Uterus (tissue), 4 donors: ENCODE data around the gene LRIT1. TPM values are rescaled to one million over a fixed set of nuclear protein-coding genes. Genes with fewer than 3 reads are reported as not detected.

Experiments
- DNase-seq, 2 donors: peaks; one replicate each; pipeline ENCODE4 v3.0.0-alpha.2; 2019 to 2020
- H3K27ac ChIP-seq, 2 donors: fragments of 200-600 bp; sonication (generic); 1 replicate in 1 of 2; 2 replicates in 1 of 2; pipeline ENCODE4 v1.5.1; 2016 to 2018
- H3K27me3 ChIP-seq, 2 donors: fragments of 200-600 bp; sonication (generic); one replicate each; pipeline ENCODE4 v1.5.1; 2018 to 2019; ENCODE audit warnings: control low read depth in 1 of 2
- H3K36me3 ChIP-seq, 2 donors: fragments of 200-600 bp; sonication (generic); one replicate each; pipeline ENCODE4 v1.5.1; 2019; ENCODE audit warnings: control low read depth in 1 of 2
- H3K4me1 ChIP-seq, 2 donors: fragments of 200-600 bp; sonication (generic); one replicate each; pipeline ENCODE4 v1.5.1; 2018 to 2019; ENCODE audit warnings: control low read depth in 1 of 2
- H3K4me3 ChIP-seq, 2 donors: fragments of 200-600 bp; sonication (generic); 1 replicate in 1 of 2; 2 replicates in 1 of 2; pipeline ENCODE4 v1.5.1; 2018 to 2019; ENCODE audit warnings: mild to moderate bottlenecking in 1 of 2
- H3K9me3 ChIP-seq, 2 donors: fragments of 200-600 bp; sonication (generic); one replicate each; pipeline ENCODE4 v1.5.1; 2019; ENCODE audit warnings: control low read depth in 1 of 2
- CTCF ChIP-seq, 4 experiments: fragments of 200-600 bp in 2 of 4; fragments of 450-650 bp in 2 of 4; sonication (generic) in 2 of 4; IDR thresholded peaks; one replicate each; pipeline ENCODE4 v1.5.1; 2016 to 2019; ENCODE audit warnings: antibody characterized with exemption in 4 of 4, mild to moderate bottlenecking in 2 of 4, moderate library complexity in 1 of 4
- POLR2A ChIP-seq, 2 donors: fragments of 450-650 bp; IDR thresholded peaks; one replicate each; pipeline ENCODE4 v1.6.1; 2016; ENCODE audit warnings: antibody characterized with exemption in 2 of 2, mild to moderate bottlenecking in 1 of 2, moderate library complexity in 1 of 2
- intact Hi-C: fragments of 100-400 bp; cut with DNase I; formaldehyde crosslinking; loops from one replicate; pipeline ENCODE4 v1.15.1; 2023; ENCODE audit warnings: low total_unique reads
- total RNA-seq, 4 donors: library from RNA; depleted of rRNA in 3 of 4; stranded (reverse); fragments of >200 nt in 3 of 4; gene quantifications; one replicate each; pipeline versions ENCODE4 v1.1.0 to v1.2.4, GENCODE V29; 2014 to 2023
- donor health status: DM: yes; HTN: yes; CAD: no.

LRIT1 gene
- total RNA-seq, 4 donors from 2014 or later, result not detected

- Histone ChIP-seq H3K27ac (no peak within 1 kb of the TSS), H3K27me3 (no peaks in the 10 kb centered on the region), H3K4me1 (no peaks in the 10 kb centered on the region), H3K36me3 (no peaks in the 10 kb centered on the region), H3K9me3 (no peaks in the 10 kb centered on the region), H3K4me3 (no peak within 1 kb of the TSS)
- intact Hi-C loops, result no loop called here
- TF ChIP-seq CTCF (IDR thresholded peaks at IDR 0.05), result no peak
- TF ChIP-seq POLR2A (IDR thresholded peaks at IDR 0.05), result no peak
- no peak for DNase-seq
These were observed 15.7 kb downstream of the LRIT1 start, which contains the start of gene LRIT2 for GRCh38 chr10:84225427-84226173. LRIT2 (minus strand) TSS chr10:84225544; CDS start chr10:84225520, 24 bp downstream.

- no peaks in the 10 kb centered on the region for H3K4me1 ChIP-seq
- no peak for DNase-seq
- no peak overlapping the region for H3K27ac ChIP-seq
- TF ChIP-seq POLR2A (IDR thresholded peaks at IDR 0.05) (no peak), CTCF (IDR thresholded peaks at IDR 0.05) (no peak)
- intact Hi-C loops, result no loop called here
- H3K9me3 ChIP-seq, result no peaks in the 10 kb centered on the region
- no peaks in the 10 kb centered on the region for H3K36me3 ChIP-seq
- H3K27me3 ChIP-seq, result no peaks in the 10 kb centered on the region
- no peak overlapping the region for H3K4me3 ChIP-seq
These were observed 16.8 kb downstream of the LRIT1 start for GRCh38 chr10:84224411-84225028.

GRCh38 chr10:84221916-84222315 is 19.4 kb downstream of the LRIT1 start:
- H3K4me1 ChIP-seq, result no peaks in the 10 kb centered on the region
- no peak overlapping the region for H3K27ac ChIP-seq
- H3K27me3 ChIP-seq, result no peaks in the 10 kb centered on the region
- no peak overlapping the region for H3K4me3 ChIP-seq
- no peak for TF ChIP-seq CTCF (IDR thresholded peaks at IDR 0.05)
- TF ChIP-seq POLR2A (IDR thresholded peaks at IDR 0.05), result no peak
- H3K9me3 ChIP-seq, result no peaks in the 10 kb centered on the region
- no peak for DNase-seq
- intact Hi-C loops, result no loop called here
- no peaks in the 10 kb centered on the region for H3K36me3 ChIP-seq

GRCh38 chr10:84217746-84218145 is 23.6 kb downstream of the LRIT1 start:
- no peaks in the 10 kb centered on the region for H3K27me3 ChIP-seq
- no peaks in the 10 kb centered on the region for H3K36me3 ChIP-seq
- intact Hi-C loops, result no loop called here
- H3K27ac ChIP-seq, result no peak overlapping the region
- no peak overlapping the region for H3K4me3 ChIP-seq
- TF ChIP-seq POLR2A (IDR thresholded peaks at IDR 0.05) (no peak), CTCF (IDR thresholded peaks at IDR 0.05) (no peak)
- H3K9me3 ChIP-seq, result no peaks in the 10 kb centered on the region
- no peak for DNase-seq
- no peaks in the 10 kb centered on the region for H3K4me1 ChIP-seq

- Histone ChIP-seq H3K36me3 (no peaks in the 10 kb centered on the region), H3K27ac (no peak overlapping the region), H3K9me3 (no peaks in the 10 kb centered on the region), H3K27me3 (no peaks in the 10 kb centered on the region), H3K4me3 (no peak overlapping the region), H3K4me1 (no peaks in the 10 kb centered on the region)
- DNase-seq, result no peak
- no peak for TF ChIP-seq CTCF (IDR thresholded peaks at IDR 0.05)
- TF ChIP-seq POLR2A (IDR thresholded peaks at IDR 0.05), result no peak
- intact Hi-C loops, result no loop called here
These were observed 24.5 kb downstream of the LRIT1 start for GRCh38 chr10:84216834-84217233.
